ENCODE results near the gene DNAJC9.

DNA sequence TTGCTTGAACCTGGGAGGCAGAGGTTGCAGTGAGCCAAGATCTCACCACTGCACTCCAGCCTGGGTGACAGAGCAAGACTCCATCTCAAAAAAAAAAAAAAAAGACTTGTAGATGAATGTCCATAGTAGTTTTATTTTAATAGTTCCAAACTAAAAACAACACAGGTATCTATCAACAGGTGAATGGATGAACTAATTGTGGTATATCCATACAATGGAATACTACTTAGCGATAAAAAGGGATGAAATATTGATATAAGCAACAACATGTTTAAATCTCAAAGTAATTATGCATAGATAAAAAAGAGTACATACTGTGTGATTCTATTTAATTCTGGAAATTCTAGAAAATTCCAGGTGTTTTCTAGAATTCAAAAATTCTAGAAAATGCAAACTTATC, 42.9 kb upstream of the DNAJC9 start:
- TF ChIP-seq, protein P1, sequence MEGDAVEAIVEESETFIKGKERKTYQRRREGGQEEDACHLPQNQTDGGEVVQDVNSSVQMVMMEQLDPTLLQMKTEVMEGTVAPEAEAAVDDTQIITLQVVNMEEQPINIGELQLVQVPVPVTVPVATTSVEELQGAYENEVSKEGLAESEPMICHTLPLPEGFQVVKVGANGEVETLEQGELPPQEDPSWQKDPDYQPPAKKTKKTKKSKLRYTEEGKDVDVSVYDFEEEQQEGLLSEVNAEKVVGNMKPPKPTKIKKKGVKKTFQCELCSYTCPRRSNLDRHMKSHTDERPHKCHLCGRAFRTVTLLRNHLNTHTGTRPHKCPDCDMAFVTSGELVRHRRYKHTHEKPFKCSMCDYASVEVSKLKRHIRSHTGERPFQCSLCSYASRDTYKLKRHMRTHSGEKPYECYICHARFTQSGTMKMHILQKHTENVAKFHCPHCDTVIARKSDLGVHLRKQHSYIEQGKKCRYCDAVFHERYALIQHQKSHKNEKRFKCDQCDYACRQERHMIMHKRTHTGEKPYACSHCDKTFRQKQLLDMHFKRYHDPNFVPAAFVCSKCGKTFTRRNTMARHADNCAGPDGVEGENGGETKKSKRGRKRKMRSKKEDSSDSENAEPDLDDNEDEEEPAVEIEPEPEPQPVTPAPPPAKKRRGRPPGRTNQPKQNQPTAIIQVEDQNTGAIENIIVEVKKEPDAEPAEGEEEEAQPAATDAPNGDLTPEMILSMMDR (IDR thresholded peaks at IDR 0.05), result no peak
- TF ChIP-seq POLR2A (IDR thresholded peaks at IDR 0.05), result no peak
